HG02623 (cell line): Measurements from ENCODE around the gene LAMA3.

ENCODE experiments used
- ATAC-seq: cut with Tn5 transposase; IDR thresholded peaks from one replicate; pipeline ENCODE4 v1.9.1; 2021; ENCODE audit warnings: moderate library complexity; ENCODE audit not compliant: unreplicated experiment

The LAMA3 gene, protein sequence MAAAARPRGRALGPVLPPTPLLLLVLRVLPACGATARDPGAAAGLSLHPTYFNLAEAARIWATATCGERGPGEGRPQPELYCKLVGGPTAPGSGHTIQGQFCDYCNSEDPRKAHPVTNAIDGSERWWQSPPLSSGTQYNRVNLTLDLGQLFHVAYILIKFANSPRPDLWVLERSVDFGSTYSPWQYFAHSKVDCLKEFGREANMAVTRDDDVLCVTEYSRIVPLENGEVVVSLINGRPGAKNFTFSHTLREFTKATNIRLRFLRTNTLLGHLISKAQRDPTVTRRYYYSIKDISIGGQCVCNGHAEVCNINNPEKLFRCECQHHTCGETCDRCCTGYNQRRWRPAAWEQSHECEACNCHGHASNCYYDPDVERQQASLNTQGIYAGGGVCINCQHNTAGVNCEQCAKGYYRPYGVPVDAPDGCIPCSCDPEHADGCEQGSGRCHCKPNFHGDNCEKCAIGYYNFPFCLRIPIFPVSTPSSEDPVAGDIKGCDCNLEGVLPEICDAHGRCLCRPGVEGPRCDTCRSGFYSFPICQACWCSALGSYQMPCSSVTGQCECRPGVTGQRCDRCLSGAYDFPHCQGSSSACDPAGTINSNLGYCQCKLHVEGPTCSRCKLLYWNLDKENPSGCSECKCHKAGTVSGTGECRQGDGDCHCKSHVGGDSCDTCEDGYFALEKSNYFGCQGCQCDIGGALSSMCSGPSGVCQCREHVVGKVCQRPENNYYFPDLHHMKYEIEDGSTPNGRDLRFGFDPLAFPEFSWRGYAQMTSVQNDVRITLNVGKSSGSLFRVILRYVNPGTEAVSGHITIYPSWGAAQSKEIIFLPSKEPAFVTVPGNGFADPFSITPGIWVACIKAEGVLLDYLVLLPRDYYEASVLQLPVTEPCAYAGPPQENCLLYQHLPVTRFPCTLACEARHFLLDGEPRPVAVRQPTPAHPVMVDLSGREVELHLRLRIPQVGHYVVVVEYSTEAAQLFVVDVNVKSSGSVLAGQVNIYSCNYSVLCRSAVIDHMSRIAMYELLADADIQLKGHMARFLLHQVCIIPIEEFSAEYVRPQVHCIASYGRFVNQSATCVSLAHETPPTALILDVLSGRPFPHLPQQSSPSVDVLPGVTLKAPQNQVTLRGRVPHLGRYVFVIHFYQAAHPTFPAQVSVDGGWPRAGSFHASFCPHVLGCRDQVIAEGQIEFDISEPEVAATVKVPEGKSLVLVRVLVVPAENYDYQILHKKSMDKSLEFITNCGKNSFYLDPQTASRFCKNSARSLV (N-terminal part only)

DNA sequence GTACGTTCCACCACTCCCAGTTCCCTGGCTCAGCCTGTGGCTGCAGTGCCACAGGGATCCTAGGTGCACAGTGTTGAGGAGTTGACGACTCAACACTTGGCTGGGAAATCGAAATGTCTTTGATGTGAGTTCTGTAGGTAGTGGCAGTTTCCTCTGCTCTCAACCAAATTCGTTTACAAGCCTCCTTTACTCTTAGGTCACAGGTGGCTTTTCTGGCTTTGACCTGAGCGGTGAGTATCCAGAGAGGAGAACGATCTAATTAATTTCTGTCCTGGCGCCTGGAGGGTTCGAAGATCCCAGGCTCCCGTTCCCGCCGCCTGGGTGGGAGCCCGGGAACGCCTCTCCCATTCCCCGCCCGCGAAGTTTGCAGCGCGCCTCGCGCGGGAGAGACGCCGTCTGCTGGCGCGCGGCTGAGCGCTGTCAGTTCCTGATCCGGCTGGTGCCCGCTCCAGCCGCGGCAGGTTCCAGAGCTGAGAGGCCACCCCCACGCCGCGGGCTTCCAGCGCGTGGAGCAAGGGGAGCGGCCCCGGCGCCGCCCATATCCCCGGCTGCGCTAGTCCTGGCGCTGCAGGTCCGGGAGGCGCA is at the start of gene LAMA3:
Gene LAMA3, plus strand, starts transcription at position 423 of the 585 bp plus-strand sequence. CDS start 231 bp downstream, outside the sequence.
- ATAC-seq, result no peak

DNA sequence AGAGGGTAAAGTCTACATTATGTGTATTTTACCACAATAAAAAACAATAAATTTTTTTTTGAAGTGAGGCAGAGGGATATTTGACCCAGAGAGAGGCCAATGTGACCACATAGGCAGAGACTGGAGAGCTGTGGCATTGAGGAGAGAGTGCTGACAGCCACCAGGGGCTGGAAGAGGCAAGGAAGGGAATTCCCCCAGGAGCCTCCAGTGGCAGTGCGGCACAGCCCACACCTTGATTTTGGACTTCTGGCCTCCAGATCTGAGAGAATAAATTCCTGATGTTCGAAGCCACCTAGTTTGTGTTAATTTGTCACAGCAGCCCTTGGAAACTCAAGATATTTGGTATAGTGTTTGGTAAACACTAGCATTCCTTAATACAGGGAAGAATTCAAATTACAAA is 49.2 kb upstream of the LAMA3 start:
- no peak for ATAC-seq

DNA sequence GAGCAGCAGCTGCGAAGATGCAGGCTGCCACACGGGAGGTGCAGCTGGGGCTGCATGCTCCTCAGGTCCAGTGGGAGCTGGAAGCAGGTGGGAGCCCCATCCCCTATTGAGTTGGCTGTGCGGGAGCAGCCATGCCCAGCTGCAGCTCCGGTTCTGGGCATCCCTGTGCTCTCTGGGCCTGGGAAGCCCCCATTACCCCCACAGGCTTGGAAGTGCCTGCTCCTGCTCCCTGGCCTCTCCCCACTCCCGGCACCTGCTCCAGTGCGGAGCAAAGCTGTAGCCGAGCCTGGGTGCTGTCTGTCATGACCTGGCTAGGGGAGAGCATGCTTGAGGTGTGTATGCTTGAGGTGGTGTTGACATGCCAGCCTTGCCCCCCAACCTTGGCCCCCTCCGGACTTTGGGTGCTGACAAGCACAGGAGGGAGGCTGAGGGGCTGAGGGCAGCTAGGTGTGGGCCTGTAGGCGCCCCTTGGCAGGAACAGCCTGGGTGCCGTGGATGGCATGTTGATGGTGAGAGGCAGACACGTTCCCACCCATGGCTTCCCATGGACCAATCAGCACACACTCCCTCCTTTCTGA is 48.0 kb upstream of the LAMA3 start:
- ATAC-seq, result no peak

DNA sequence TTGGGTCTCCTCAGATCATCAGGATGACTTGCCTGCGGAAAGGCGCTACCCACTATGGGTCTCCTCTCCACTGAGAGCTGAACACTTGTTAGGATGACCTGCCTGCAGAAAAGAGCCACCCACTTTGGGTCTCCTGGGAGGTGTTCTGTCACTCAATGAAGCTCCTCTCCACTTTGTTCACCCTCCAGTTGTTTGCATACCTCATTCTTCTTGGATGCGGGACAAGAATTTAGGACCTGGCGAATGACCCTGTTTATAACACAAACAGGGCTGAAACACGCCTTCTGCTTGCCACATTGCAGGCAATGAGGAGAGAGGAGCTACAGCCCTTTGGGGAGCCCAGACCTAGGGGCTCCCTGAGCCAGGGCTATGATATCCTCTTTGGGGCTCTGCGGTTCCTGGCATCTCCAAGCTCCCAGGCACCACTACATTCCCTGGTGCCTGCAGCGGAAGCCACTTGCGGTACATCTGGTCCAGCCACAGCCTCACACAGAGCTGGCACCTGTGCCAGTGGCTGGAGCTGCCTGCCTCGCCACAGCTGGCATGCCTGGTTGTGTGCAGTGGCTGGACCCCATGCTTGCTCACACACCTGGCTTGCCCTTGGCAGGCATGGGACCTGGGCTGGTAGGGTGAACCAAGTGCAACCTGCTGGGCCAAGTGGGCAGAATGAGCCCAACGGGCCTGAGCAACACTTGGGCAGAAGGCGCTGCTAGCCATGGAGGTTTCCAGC is 47.2 kb upstream of the LAMA3 start:
- ATAC-seq, result no peak

DNA sequence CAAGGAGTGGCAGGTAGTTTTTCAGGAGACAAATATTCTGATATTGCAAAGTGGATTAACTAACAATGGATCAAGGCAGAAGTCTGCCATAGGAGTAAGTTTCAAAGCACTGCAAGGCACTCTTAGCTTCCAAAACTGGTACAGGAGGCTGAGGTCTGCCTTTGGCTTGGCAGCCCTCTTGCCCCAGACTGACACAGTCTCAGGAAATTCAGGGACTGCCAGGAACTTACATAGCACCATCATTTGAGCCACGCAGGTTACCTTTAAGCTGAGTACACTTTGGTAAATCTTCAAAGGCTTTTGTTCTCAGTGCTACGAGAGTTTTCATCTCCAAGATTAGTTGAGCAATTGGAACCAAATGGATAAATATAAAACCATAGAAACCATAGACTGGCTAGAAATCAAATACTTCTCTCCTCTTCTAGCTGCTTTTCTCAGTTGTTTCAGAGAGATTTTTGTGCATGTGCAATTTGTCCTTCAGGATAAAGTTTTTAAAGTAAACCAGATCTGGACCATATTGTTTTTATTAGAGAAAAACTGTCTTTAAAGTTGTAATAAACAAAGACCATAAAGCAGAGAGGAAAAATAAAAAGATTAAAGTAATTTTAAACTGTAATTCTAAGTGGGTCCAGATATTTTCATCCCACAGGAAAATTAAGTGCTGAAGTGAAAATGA is 45.3 kb upstream of the LAMA3 start:
- no peak for ATAC-seq

DNA sequence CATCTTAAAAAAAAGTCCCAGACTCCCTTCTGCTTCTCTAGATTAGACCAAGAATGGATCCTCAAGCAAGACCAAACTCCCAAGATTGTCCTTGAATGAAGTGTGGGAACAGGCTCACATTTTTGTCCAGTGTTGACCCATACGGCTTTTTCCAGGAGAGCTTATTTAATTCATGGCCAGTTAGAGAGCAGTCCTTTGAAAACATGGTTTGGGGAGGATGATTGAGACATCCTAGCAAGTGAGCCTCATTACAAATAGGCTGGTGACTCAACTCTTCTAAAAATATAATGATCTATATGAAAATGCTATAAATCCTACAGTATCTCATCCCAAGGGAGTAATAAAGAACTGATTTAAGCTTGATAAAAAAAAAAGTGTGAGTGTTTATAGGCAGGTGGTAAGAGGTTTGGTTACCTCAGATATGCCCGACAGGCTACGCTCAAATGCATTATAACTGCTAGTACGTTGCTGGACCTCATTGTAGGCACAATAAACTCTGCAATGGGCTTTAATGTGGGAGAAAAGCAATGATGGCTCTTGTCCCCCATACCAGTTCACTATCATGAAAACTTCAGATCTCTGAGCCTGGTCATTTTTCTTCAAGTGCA is 43.6 kb upstream of the LAMA3 start:
- no peak for ATAC-seq

DNA sequence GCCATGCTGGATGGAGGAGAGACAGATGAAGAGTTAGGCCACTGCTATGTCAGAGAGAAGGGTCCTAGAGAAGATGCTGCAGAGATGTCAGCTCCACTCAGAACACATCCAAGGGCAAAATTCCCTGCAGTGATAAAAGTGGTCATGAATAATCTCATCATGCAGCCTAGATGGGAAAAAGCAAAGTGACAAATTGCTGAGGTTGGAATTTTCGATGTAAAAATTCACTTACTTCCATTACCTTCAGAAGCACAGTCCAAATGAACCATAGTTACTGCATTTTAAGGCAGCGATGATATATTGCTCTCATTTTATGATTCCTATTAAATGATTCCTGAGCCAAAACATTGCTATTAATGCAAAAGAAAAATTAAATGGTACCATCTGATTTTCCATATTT is 43.0 kb upstream of the LAMA3 start:
- ATAC-seq, result no peak

DNA sequence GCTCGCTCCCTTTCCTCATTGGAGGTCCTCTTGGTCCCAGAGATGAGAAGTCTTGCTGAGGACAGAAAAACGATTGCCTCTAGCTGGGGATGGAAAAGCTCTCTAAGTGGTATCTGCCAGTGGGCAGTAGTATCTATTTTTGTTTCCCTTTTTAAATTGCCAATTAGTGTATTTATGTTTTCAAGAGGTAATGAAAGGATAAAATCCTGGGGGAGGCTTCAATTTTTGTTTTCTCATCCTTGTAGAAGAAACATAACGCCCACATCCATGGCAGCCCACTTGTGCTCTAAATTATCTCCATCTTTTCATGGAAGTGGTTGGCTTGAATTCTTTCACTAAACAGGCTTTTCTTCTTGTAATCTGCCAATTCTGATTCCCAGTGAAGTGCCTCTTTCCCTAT is 40.8 kb upstream of the LAMA3 start:
- no peak for ATAC-seq

DNA sequence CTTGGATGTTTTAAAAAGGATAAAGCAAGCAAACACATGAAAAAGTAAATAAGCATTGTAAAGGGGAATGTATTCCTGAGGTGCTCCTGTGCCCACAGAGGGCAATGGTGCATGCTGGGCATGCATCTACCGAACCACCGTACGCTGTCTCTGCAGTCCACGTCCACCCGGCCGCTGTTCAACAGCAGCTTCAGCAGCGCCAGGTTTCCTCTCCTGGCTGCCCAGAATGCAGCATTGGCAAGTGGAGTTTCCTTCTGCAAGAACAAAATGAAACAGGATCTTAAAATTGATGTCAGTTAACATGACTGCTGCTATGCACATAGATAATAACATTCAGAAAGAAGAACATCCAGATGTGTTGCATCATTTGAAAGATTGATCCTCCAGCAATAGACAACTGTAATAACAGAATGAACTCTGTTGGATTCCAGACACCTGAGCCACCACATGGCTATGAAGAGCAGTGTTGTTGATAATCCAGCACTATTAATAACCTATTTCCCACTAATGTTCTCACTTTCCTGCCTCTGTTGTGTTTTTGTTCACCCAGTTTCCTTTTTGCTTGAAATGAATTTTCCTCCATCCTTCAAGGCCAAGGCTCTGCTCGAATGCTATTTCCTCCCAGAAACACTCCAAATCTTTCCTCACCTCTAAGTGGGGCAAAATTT is 40.2 kb upstream of the LAMA3 start:
- ATAC-seq, result no peak

DNA sequence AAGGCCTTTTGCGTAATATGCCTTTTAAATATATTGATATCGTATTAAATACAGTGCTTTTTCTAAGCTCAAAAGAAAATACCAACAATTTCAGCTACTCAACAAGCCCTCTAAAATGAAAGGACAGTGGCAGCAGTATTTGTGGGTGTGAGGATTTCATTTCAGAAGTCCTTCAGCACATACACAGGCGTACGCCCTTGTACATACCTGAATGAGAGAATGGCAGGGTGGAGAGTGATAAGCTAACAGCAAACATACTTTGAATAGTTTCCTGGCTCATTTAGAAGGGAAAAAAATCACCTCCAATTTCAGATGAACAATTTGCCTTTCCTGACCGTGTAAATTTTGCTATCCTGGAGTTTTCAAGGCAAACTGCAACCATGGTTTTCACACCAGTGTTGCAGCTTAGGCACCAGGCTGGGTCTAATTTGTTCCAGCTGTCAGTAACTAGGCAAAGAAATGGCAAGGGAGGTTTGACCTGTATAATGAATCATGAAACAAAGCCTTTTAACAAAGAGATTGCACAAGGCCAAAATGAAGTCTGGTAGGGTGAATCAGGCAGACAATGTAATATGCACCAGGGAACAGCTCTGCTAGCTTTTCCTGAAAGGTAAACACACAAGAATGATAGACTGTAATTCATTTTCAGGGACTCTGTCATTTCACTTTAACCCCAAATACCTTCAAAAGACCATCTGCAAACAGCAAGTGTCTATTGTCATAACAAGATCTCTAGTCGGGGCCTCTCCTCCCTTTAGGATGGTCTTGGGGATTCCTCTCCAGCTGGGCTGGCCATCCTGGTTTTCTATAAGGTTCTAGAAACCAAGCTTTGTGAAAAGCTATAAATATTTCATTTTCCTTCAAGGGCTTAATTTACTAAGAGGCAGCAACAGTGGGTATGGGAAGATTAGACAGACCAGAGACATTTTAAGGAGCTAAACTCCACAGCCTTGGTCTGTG is 38.0 kb upstream of the LAMA3 start:
- ATAC-seq, result no peak

DNA sequence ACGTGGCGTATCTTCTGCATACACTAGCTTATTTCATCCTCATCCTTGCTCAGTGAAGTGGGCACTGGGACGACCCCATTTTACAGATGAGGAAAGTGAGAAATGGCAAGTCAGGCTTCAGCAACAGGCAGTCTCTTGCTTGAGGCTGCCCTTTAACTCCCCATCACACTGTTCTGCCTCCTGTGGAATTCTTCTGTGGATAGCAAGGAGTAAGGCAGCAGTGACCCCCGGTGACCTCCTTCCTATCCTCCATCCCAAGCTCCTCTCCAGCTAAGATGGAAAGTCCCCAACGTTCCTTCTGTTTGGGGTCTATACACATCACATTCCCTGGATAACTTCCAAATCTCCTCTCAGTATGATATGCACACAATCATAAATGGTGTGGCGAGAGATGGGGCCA is 37.0 kb upstream of the LAMA3 start:
- no peak for ATAC-seq

DNA sequence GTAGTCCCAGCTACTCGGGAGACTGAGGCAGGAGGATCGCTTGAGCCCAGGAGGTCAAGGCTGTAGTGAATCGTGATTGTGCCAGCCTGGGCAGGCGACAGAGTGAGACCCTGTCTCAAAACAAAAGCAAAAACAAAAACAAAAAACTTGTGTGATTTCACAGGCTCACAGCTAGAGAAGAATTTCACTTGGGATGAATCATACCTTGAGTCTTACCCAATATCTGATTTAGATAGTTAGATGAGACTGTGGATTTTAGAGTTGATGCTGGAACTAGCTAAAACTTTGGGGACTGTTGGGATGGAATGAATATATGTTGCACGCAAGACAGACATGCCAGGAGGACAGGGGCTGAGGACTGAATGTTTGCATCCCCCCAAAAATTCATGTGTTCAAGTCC is 31.0 kb upstream of the LAMA3 start:
- ATAC-seq, result no peak

DNA sequence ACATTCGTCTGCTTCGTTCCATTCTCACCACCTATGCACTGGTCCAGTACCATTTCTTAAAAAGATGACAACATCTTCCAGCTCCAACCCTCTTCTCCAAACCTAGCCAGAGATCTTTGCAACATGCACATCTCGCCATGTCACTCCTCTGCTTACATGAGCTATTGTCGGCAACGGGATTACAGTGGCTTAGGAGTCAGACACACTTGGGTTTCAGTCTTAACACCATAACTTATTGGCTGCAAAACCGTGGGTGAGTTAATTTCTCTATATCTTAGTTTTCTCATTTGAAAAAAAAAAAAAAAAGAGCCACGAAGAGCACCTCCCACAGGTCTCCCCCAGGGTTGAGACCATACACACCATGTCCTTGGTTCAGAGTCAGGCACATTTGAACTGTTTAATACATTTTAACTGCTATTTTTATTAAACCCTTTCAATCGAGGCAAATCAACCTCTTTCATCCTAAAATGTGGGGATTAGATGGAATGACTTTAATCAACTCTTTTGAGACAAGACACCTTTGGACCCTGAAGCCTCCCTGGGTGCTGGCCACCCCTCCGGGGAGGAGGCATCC is 27.4 kb upstream of the LAMA3 start:
- ATAC-seq, result no peak

DNA sequence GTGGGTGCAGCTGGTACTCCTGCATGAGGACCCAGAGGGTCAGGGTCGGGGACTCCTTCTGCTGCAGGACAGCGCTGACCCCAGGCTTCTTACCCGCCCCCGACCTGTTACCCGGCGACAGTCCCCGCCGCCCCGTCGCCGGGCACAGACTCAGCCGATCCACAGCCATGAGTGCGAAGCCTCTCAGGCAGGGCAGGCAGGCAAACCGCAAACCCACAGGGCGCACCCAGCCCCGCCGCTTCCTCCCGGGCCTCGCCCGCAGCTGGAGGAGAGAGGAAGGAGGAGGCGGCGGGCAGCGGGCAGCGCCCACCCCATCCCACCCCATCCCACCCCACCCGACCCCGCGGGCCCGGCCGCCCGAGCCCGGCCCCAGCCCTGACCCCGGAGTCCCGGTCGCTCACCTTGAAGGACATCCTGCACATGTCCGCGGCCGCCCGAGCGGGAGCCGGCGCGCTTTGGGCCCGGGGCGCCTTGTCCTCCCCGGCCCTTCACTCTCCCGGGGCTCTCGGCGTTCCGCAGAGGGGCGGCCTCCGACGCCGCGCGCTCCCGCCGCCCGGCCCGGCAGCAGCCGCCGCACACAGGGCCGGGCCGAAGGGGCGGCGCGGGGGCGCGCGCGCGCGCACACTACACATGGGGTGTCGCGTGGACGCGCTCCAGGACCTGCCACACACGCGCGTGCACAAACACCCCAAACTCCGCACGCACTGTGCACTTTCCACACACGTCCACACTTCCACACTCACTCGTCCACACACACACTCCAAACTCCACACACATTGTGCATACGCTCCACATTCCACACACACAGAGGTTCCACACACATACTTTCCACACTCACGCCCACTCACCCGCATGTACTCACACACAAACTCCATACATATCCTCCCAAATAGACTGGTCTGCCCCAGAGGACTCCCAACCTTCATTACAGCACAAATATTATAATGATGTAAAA is 26.7 kb upstream of the LAMA3 start, which contains the start of gene ANKRD29:
Gene ANKRD29, minus strand, starts transcription at position 603 of the 955 bp plus-strand sequence. Its CDS starts 181 bp downstream, at position 422.
- no peak for ATAC-seq

DNA sequence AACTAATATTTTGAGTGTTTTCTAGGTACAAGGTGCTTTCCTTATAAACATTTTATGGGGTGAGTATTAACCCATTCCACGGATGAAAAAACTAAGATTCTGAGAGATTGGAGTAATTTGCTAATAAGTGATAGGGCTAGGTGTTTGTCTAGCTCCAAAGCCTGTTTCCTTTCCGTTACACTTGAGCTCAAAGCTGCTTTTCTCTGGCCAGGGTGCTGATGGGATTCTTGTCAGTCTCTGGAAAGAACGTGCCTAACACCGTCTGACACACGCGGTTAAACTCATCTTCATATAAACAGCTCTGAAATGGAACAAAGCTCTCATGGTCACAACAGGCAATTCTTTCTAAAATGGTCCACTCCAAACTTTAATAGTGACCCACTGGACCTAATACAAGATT is 24.6 kb upstream of the LAMA3 start:
- no peak for ATAC-seq

DNA sequence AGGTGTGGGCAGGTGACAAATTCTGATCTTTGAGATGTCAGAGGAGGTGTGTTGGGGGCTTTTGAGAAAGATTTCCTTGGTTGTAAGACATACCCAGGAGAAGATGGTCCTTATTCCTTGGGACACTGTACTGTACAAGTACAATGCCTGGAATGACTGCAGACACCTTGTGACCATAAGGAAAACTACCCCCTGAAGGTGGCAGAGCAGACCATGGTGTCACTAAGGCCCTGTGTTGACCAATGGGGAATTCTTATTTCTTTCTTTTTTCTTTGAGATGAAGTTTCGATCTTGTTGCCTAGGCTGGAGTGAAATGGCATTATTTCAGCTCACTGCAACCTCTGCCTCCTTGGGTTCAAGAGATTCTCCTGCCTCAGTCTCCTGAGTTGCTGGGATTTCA is 22.1 kb upstream of the LAMA3 start:
- no peak for ATAC-seq
